ENCODE results near the gene ACER2. TPM values are rescaled to one million over a fixed set of nuclear protein-coding genes. Genes with fewer than 3 reads are reported as not detected.
A peak's percentile ranks its signal among the peaks of the same experiment; 100 is the strongest.

The ACER2 gene
- total RNA-seq, 2 experiments from 2014 or later = 1.7 to 2.6 TPM

DNA sequence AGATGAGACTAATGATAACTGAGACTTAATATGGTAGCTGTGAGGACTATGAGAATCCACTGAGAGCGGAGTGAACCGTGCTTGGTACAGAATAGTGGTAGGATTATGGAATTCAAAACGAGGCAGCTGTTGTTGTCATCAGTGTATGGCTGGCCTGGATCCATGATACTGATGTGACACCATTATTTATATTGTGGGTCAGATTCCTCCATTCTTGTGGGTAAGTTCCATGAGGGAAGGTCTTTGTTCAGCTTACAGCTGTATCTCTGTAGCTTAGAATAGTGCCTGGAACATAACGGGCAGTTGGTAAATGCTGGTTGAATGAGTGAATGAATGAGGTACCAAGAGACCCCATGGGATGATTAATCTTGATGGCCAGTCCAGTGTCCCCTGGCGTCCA is 61.8 kb downstream of the ACER2 start:
- Mint-ChIP-seq H3K9me3 (ENCODE audit: insufficient read depth) (no peaks in the 10 kb centered on the region), H3K27me3 (ENCODE audit: low read depth) (peaks cover 6% of the 10 kb centered on the region), H3K4me3 (no peak overlapping the region), H3K27ac (no peak overlapping the region), H3K4me1 (ENCODE audit: low read depth) (peaks cover 14% of the 10 kb centered on the region), H3K36me3 (ENCODE audit: low read depth) (no peaks in the 10 kb centered on the region)
- ATAC-seq (no peak), DNase-seq (no peak)
- POLR2A ChIA-PET = no interaction called here
- CTCF ChIA-PET = interaction anchor here (1.1 to 1.3 kb wide), 2 partner anchors 13 to 328 kb away, joined by 3 to 5 read pairs; no protein-coding TSS in a partner anchor

DNA sequence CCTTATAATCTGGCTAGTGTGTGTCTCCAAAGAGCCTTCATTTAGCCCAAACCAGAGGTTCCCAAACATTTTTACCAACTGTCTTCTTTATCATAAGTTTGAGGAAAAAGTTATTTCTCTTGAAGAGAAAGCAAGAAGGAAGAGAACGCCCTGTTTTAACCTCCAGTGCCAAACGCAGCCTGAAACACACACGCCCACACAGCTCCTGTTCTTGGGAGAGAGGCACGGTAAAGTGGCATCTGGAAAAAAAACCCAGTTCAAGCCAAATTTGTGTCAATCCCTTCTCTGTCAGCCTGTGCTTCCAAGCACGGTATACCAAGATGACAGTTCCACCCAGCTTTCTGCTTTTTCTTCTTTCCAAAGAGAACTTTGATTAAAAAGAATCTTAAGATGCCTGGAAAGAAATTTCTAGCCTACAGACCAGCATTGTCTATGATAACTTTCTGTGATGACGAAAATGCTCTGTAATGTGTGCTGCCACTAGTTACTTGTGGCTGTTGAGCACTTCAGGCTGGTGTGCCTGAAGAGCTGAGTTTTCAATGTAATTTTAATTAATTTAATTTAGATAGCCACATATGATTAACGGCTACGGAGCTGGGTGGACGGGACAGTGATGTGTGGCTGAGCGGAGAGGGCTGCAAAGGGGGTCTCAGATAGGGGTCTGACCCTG is 62.3 kb downstream of the ACER2 start:
- ATAC-seq (no peak), DNase-seq (no peak)
- ChIA-PET CTCF (interaction anchor here (1.1 to 1.3 kb wide), 2 partner anchors 14 to 328 kb away, joined by 3 to 5 read pairs; no protein-coding TSS in a partner anchor), POLR2A (no interaction called here)
- Mint-ChIP-seq H3K9me3 (ENCODE audit: insufficient read depth) (no peaks in the 10 kb centered on the region), H3K27ac (no peak overlapping the region), H3K4me3 (no peak overlapping the region), H3K27me3 (ENCODE audit: low read depth) (peaks cover 6% of the 10 kb centered on the region), H3K4me1 (ENCODE audit: low read depth) (peaks cover 14% of the 10 kb centered on the region), H3K36me3 (ENCODE audit: low read depth) (no peaks in the 10 kb centered on the region)

DNA sequence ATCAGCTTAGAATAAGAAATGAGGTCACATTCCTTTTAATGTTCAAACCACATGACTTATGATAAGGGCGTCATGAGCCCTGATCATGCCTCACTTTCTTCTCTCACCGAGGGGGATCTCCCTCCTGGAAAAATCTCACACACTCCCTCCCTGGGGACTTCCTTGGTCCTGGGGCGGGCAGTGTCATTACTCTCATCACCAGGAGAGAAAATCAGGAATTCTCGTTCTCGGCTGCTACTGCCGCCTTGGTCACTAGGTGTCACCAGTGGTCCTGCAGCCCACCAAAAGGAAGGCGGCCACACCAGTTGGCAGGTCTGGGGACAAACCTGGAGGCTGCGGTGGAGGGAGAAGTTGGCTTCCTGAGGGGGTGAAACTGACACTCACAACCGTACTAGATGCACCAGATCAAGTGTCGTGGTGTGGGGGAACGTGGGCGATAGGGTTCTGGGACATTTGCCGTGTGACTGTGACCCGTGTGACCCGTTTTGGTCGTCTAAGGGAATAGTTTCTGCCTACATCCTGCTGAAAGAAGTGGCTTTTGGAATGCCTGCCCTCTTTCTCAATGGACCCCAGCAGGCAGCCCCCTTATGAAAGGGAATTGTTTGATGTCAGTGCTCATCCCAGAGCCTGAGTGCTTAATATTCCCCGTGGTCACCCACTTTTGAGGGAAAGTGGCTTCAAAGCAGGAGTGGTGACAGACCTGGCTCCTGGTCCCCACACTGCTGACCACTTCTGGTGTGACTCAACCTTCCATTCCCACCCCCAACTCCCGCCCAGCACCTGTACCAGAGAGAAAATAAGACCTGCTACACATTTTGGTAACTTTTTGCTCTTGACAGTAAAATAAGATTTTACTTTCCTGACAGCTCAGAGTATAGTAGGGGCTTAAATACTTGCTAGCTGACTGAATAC is 63.2 kb downstream of the ACER2 start:
- CTCF ChIA-PET = interaction anchor here (1.0 to 5.3 kb wide), 4 partner anchors 7 to 327 kb away, joined by 3 to 28 read pairs (median 4); no protein-coding TSS in a partner anchor
- POLR2A ChIA-PET = no interaction called here
- peak overlapping the region; percentile 19 for H3K4me3 Mint-ChIP-seq
- no peak overlapping the region for H3K27ac Mint-ChIP-seq
- H3K36me3 Mint-ChIP-seq (ENCODE audit: low read depth) = no peaks in the 10 kb centered on the region
- peaks cover 14% of the 10 kb centered on the region for H3K4me1 Mint-ChIP-seq (ENCODE audit: low read depth)
- no peaks in the 10 kb centered on the region for H3K9me3 Mint-ChIP-seq (ENCODE audit: insufficient read depth)
- ATAC-seq (peak; percentile 76), DNase-seq (peak; percentile 53)
- H3K27me3 Mint-ChIP-seq (ENCODE audit: low read depth) = peaks cover 6% of the 10 kb centered on the region

DNA sequence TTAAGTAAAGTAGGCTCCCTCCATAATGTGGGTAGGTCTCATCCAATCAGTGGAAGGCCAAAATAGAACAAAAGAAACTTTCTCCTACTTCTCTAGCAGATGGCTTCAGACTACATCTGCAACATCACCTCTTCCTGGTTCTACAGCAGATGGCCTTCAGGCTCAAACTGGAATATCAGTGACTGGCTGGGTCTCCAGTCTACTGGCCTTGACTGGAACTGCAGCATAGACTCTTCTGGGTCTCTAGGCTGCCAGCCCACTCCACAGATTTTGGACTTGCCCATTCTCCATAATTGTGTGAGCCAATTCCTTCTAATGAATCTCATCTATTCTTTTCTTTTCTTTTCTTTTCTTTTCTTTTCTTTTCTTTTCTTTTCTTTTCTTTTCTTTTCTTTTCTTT is 64.8 kb downstream of the ACER2 start:
- POLR2A ChIA-PET = no interaction called here
- no peak overlapping the region for H3K27ac Mint-ChIP-seq
- ATAC-seq = no peak

DNA sequence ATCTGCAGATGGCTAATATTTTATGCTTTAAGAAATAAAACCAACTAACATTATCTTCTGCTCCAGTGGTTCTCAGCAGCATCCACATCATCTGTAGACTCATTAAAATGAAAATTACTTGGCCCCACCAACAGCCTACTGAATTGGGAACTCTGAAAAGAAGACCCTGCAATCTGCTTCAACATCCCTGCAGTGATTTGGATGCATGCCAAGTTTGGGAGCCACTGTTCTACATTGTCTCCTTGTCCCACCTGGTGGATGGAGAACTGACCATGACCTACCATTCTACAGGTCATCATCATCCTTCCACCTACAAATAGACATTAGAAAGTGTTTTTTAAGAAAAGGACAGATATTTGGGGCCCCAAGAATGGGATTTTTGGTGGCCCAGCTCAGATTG is 71.1 kb downstream of the ACER2 start:
- no peak overlapping the region for H3K4me3 Mint-ChIP-seq
- CTCF ChIA-PET = interaction anchor here (3.2 kb wide), 1 partner anchor 15 kb away, joined by 16 read pairs; no protein-coding TSS in a partner anchor
- no peak for DNase-seq
- H3K27ac Mint-ChIP-seq = no peak overlapping the region
- POLR2A ChIA-PET = no interaction called here
- H3K27me3 Mint-ChIP-seq (ENCODE audit: low read depth) = peaks cover 23% of the 10 kb centered on the region
- no peak for ATAC-seq
- H3K9me3 Mint-ChIP-seq (ENCODE audit: insufficient read depth) = no peaks in the 10 kb centered on the region
- H3K4me1 Mint-ChIP-seq (ENCODE audit: low read depth) = no peaks in the 10 kb centered on the region
- no peaks in the 10 kb centered on the region for H3K36me3 Mint-ChIP-seq (ENCODE audit: low read depth)

More for the DNA sequence above, 64.8 kb downstream of the ACER2 start:
- Mint-ChIP-seq H3K4me1 (ENCODE audit: low read depth) (peaks cover 14% of the 10 kb centered on the region), H3K27me3 (ENCODE audit: low read depth) (peaks cover 11% of the 10 kb centered on the region), H3K4me3 (no peak overlapping the region), H3K36me3 (ENCODE audit: low read depth) (no peaks in the 10 kb centered on the region), H3K9me3 (ENCODE audit: insufficient read depth) (no peaks in the 10 kb centered on the region)
- no peak for DNase-seq
- CTCF ChIA-PET = interaction anchor here (1.0 to 5.3 kb wide), 2 partner anchors 9 to 445 kb away, joined by 3 to 28 read pairs; no protein-coding TSS in a partner anchor

DNA sequence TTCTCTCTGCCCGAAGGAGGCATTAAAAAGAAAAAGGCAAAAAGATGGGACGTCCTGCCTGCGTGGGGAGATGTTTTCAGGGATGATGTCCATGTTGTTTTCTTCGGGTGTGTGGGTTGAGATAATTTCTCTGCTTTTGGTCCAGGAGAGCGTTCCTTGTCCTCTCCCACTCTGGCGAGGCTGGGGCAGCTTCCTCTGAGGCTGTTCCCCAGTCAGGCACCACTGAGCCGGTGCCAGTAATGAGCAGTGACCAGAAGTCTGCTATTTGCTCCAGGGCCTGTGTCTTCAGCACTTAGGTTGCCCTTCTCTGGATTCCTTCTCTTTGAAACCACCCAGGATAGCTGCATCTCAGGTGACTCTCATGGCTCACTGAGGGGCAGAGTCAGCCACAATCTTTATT is 71.5 kb downstream of the ACER2 start:
- H3K27ac Mint-ChIP-seq = no peak overlapping the region
- H3K27me3 Mint-ChIP-seq (ENCODE audit: low read depth) = peaks cover 23% of the 10 kb centered on the region
- no peaks in the 10 kb centered on the region for H3K36me3 Mint-ChIP-seq (ENCODE audit: low read depth)
- no peak overlapping the region for H3K4me3 Mint-ChIP-seq
- DNase-seq = no peak
- ChIA-PET POLR2A (no interaction called here), CTCF (interaction anchor here (3.2 kb wide), 1 partner anchor 15 kb away, joined by 16 read pairs; no protein-coding TSS in a partner anchor)
- H3K9me3 Mint-ChIP-seq (ENCODE audit: insufficient read depth) = no peaks in the 10 kb centered on the region
- ATAC-seq = no peak
- H3K4me1 Mint-ChIP-seq (ENCODE audit: low read depth) = no peaks in the 10 kb centered on the region

DNA sequence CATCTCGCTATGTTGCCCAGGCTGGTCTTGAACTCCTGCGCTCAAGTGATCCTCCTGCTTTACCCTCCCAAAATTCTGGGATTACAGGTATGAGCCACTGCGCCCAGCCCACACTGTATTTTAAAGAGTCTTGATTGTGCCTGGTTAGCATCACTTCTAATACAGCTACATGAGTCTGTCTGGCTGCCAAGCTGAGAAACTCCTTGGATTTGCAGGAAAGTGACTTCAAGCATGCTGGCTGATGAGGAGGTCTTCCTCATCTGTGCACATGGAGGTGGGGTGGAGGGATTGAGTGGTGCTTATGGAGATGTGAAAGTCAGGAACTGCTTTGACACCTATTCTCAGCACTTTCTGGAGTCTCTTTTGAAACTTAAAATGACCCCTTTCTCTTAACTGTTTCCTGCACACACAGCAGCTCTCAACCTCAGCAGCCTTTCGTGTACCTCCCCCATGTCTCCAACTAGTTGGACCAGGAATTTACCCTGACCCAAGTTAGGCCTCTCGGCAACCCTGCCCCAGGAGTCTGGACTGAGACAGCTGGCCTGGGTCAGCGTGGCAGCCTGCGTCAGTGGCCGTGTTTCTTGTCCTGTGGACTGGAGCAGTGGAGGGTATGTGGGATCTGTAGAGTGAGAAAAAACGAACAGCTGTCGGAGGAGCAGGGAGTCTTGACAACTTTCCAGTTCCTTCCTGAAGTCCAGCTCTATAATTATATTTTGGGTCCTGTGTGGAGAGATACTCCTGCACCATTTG is 72.5 kb downstream of the ACER2 start:
- no peaks in the 10 kb centered on the region for H3K9me3 Mint-ChIP-seq (ENCODE audit: insufficient read depth)
- H3K4me3 Mint-ChIP-seq = no peak overlapping the region
- ChIA-PET CTCF (interaction anchor here (3.2 kb wide), 1 partner anchor 16 kb away, joined by 16 read pairs; no protein-coding TSS in a partner anchor), POLR2A (no interaction called here)
- ATAC-seq (no peak), DNase-seq (no peak)
- no peak overlapping the region for H3K27ac Mint-ChIP-seq
- H3K27me3 Mint-ChIP-seq (ENCODE audit: low read depth) = peaks cover 23% of the 10 kb centered on the region
- no peaks in the 10 kb centered on the region for H3K36me3 Mint-ChIP-seq (ENCODE audit: low read depth)
- no peaks in the 10 kb centered on the region for H3K4me1 Mint-ChIP-seq (ENCODE audit: low read depth)

DNA sequence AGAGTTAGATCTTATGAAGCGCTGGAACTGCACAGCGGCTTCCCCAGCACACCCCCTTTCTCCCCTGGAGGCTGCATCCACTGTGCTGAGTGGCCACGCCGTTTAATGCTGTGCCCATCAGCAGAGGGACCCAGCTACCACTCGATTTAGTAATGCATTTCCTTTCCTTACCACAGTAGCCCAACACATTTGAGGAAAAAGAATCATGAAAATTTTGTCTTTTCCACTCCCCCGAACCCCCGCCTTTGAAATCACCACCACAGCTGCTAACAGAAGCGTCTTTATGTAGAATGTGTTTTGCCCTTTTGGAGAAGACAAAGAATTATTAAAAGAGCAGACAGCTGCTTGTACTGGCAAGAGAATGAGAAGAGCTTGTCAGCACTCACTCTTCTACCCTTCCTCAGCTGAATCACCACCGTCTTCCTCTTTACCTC is 73.2 kb downstream of the ACER2 start:
- no peaks in the 10 kb centered on the region for H3K9me3 Mint-ChIP-seq (ENCODE audit: insufficient read depth)
- no peak overlapping the region for H3K4me3 Mint-ChIP-seq
- ChIA-PET CTCF (interaction anchor here (1.4 kb wide), 1 partner anchor 17 kb away, joined by 5 read pairs; no protein-coding TSS in a partner anchor), POLR2A (no interaction called here)
- DNase-seq (no peak), ATAC-seq (no peak)
- no peaks in the 10 kb centered on the region for H3K36me3 Mint-ChIP-seq (ENCODE audit: low read depth)
- no peaks in the 10 kb centered on the region for H3K4me1 Mint-ChIP-seq (ENCODE audit: low read depth)
- H3K27me3 Mint-ChIP-seq (ENCODE audit: low read depth) = peaks cover 23% of the 10 kb centered on the region
- H3K27ac Mint-ChIP-seq = no peak overlapping the region

DNA sequence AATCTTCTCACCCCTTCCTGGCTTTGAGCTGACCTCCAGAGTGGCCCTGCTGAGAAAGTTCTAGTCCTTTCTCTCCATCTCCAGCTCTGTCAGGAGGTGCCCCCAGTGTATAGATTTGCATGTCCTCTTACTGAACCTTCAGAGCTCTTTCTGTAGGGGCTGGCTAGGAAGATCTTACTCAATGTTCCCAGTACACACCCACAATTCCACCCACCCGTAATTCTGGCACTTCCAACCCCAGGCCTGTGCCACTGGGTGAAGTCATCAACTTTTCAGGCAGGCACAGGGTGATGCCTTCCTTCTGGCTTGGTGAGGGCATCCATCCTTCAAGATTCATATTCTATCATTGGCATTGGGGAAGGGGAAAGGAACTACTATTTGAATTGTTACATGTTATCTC is 75.9 kb downstream of the ACER2 start:
- ChIA-PET CTCF (interaction anchor here (1.1 to 4.2 kb wide), 3 partner anchors 8 to 20 kb away, joined by 3 to 19 read pairs (median 3); no protein-coding TSS in a partner anchor), POLR2A (no interaction called here)
- H3K4me3 Mint-ChIP-seq = no peak overlapping the region
- no peaks in the 10 kb centered on the region for H3K36me3 Mint-ChIP-seq (ENCODE audit: low read depth)
- ATAC-seq = no peak
- H3K27ac Mint-ChIP-seq = no peak overlapping the region
- DNase-seq = no peak
- H3K27me3 Mint-ChIP-seq (ENCODE audit: low read depth) = peaks cover 17% of the 10 kb centered on the region
- H3K9me3 Mint-ChIP-seq (ENCODE audit: insufficient read depth) = no peaks in the 10 kb centered on the region
- no peaks in the 10 kb centered on the region for H3K4me1 Mint-ChIP-seq (ENCODE audit: low read depth)

DNA sequence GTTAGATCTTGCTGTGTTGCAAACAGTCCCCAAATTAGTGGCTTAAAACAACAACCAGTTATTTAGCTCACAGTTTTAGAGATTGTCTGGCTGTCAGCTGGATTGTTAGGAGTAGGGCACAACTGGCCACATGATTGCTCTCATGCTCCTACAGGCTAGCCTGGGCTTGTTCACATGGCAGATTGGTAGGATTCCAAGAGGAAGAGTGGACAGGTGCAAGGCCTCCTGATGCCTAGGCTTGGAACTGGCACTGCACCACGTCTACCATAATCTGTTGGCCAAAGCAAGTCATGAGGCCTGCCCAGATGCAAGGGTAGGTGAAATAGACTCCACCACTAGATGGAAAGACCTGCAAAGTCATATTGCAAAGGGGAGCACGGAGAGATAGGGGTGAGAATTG is 76.4 kb downstream of the ACER2 start:
- Mint-ChIP-seq H3K27ac (no peak overlapping the region), H3K4me1 (ENCODE audit: low read depth) (no peaks in the 10 kb centered on the region), H3K36me3 (ENCODE audit: low read depth) (no peaks in the 10 kb centered on the region), H3K27me3 (ENCODE audit: low read depth) (peaks cover 12% of the 10 kb centered on the region), H3K9me3 (ENCODE audit: insufficient read depth) (no peaks in the 10 kb centered on the region), H3K4me3 (no peak overlapping the region)
- CTCF ChIA-PET = interaction anchor here (1.1 to 4.2 kb wide), 2 partner anchors 9 to 20 kb away, joined by 3 to 19 read pairs; no protein-coding TSS in a partner anchor
- DNase-seq (no peak), ATAC-seq (no peak)
- POLR2A ChIA-PET = no interaction called here

DNA sequence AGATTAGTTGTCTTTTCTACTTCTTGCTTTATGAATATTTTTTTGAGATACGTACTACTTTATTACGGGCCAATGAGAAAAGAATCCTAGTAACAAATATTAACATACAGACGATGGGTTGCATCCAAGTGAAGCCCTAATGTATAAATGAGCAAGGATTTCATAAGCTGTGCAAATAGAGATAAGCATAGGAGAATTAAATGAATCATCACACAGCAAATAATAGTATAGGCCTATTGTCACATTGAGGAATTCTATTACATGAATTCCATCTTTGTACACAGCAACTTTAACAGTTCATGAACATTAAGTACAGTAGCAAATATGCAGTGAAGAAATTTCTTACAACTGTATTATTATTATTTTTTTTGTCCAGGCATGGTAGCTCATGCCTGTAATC is 78.0 kb downstream of the ACER2 start:
- DNase-seq (no peak), ATAC-seq (no peak)
- Mint-ChIP-seq H3K9me3 (ENCODE audit: insufficient read depth) (no peaks in the 10 kb centered on the region), H3K4me3 (no peak overlapping the region), H3K36me3 (ENCODE audit: low read depth) (no peaks in the 10 kb centered on the region), H3K27me3 (ENCODE audit: low read depth) (peaks cover 13% of the 10 kb centered on the region), H3K4me1 (ENCODE audit: low read depth) (no peaks in the 10 kb centered on the region), H3K27ac (no peak overlapping the region)
- ChIA-PET CTCF (interaction anchor here (4.2 kb wide), 1 partner anchor 22 kb away, joined by 19 read pairs; no protein-coding TSS in a partner anchor), POLR2A (interaction anchor here (0.6 kb wide), 1 partner anchor 152 kb away, joined by 3 read pairs; no protein-coding TSS in a partner anchor)

Measured in activated CD8-positive, alpha-beta T cell treated with anti-CD3 and anti-CD28 coated beads, Interleukin-2, amount 10 ng/mL, durations not matched to agents 7 days and 5 days (primary cell).